HG03457 (cell line): ENCODE results near the gene AKT1S1.
A peak's percentile ranks its signal among the peaks of the same experiment; 100 is the strongest.

Experiments
- ATAC-seq: cut with Tn5 transposase; IDR thresholded peaks from one replicate; pipeline ENCODE4 v1.9.1; 2021; ENCODE audit warnings: moderate number of reproducible peaks; ENCODE audit not compliant: unreplicated experiment

Gene AKT1S1

GRCh38 chr19:49855676-49856573 lies 21.2 kb downstream of the AKT1S1 start:
- ATAC-seq: no peak

DNA sequence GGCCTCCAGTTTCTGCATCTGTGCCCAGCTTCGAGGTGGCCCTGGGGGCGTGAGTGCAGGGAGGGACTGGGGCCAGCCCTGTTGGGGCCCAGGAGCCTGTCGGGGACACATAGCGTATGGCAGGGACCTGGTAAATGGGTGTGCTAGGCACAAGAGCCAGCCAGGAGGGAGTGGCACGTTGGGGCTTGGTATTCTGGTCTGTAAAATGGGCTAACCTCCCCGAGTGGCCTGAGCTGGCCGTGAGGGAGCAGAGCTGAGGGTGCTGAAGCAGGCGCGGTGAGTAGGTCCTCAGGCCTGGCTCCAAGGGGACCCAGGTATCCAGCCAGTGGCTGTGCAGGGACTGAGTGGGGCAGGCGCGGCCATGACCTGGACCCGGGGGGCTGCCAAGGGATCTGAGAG lies 21.9 kb downstream of the AKT1S1 start:
- no peak for ATAC-seq

DNA sequence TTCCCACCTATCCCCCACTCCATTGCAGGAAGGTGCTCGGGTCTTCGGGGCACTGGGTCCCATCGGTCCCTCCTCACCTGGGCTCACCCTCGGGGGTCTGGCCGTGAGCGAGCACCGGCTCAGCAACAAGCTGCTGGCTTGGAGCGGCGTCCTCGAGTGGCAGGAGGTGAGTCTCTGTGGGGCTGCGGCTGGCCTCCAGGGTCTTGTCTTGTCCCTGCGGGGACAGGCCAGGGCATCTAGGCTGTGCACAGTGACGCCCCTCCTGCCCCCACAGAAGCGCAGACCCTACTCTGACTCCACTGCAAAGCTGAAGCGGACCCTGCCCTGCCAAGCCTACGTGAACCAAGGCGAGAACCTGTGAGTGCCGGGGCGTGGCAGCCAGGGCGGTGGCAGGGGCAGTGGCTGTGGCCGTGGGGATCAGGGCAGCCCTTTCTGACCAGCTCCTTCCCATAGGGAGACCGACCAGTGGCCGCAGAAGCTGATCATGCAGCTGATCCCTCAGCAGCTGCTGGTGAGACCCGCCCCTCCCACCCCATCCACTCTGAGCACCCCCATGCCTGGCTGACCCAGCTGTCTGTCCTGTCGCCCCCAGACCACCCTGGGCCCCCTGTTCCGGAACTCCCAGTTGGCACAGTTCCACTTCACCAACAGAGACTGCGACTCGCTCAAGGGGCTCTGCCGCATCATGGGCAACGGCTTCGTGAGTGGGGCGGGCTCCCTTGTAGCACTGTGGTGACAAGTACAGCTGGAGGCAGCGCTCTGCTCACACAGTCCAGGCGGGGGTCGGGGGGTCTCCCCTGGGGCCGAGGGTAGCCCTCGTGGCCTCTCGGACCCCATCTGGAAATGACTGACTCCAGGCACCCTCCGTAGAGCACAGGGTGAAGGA lies 22.5 kb downstream of the AKT1S1 start:
- no peak for ATAC-seq

DNA sequence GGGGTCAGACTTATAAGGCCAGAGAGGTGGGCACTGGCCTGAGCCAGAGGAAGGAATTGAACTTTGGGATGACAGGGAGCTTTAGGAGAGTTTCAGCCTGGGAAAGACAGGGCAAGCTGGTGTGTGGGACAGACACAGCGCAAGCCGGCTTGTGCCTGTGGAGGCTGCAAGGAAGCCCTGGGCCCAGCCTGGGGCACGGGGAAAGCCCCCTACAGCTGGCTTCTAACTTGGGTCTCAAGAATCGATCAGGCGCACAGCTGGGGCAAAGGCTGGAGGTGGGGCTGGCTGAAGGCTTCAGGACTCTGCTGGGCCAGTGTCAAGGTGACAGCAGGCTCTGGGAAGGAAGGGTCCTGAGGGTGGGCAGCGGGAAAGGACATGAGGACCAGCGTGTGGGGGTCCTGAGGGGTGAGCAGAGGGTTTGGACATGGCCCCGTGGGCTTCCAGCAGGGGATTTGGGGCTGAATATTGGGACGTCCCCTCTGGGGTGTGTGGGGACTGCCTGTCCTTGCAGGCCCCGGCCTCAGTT lies 23.2 kb downstream of the AKT1S1 start:
- no peak for ATAC-seq

DNA sequence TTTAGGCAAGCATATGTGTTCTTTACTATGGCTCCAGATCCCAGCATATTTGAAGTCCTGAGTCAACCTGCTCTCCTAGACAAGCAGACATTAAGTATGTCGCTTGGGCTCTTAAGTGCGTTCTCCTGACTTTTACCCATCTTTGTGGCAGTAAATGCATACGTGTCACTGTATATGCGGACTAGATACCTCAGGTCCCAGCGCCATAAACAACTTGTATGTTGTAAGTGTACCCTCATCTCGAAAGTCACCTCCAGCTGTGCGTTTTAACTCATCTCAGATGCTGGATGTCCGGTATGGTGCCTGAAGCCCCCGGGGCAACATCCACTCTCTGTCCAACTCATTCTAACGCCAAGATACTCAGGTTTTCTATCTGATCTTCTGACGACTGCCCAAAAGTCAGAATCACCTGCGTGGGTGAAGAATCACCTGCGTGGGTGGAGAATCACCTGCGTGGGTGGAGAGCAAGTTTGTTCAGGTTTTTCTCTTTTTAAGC lies 24.5 kb downstream of the AKT1S1 start:
- ATAC-seq: no peak

DNA sequence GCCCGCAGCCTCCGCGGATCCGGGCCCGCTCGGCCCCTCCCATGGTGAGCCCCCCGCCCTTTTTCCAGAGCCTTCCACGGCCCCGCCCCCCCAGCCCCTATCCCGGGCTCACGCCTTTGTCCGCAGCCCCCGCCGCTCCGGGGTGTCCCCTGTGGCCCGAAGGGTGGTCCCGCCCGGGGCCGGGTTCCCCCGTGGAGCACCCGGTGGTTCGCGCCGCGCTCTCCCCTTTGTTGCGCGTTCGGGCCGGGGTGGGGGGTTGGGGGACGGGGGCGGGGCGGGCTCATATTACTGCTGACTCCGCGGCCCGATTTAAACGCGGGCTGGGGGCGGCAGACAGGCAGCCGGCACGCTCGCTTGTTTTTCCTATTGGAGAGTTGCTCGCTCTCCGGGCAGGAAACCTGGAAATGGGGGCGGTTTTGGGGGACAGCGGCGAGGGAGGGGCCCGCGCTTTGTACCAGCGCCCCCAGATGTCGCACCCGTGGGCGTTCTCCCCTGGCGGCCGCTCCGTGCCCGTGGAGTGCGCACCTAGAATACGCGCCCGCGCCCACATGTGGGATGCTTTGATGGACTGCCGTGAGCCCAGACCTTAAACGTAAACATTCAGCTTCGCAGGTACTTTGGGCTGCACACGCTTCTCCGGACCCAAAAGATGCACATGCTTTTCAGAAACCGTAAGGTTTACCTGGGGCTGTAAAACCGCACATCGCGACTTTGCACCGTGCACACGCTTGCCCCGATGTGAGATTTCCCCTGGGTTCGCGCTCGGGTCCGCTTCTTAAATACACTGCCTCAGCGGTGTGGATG lies 25.5 kb downstream of the AKT1S1 start:
- ATAC-seq: no peak

DNA sequence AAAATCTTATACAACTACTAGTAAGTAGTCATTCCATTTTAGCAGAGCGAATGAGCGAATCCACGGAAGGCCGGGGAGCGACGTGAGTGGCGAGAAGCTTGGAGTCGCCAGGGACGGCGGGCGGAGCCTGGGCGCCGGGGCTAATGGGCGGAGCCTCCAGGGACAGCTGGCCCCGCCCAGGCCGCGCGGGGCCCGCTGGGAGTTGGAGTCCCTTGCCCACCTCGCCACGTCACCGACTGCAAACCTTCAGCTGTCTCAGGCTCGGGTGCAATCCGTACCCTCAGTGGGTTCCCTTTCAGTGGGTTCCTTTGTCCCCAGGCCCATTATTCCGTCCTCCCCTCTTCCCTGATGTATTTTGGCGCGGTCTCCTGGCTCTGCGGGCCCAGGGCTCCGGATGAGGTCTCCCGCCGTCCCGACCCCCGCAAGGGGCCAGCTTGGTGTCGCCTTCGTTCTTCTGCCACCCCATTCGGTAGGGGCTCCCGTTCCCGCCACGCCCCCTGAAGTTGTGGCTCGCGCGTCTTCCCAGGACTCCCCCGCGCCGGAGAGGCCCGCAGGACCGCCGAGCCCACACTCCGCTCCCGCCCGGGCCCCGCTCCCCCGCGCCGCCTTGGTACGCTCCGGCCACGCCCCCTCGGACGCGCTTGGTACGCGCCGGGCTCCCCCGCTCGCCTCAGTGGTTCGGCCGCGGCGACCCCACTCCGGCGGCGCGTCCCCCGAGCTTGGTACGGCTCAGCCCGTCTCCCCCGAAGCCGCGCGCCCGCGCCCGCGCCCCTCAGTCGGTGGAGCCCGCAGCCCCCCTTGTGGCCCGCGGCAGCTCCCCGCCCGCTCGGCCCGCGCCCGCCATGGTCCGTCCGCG lies 26.4 kb downstream of the AKT1S1 start, which contains the start of gene PTOV1:
Gene PTOV1, plus strand, starts transcription at position 673 of the 856 bp plus-strand sequence.
- peak; percentile 42 for ATAC-seq

DNA sequence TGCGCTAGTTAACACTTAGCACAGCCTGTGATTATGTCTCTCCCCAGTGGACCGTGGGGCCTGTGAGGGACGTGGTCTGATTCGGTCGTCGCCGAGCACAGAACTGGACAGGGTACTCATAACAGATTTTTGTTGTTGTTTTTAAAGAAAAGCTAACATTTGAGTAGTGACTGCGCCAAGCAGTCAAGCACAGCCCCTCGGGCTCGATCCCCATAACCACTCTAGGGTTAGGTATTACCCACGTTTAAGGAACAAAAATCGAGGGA lies 27.0 kb downstream of the AKT1S1 start:
- no peak for ATAC-seq

GRCh38 chr19:49849433-49850220 lies 27.5 kb downstream of the AKT1S1 start:
- no peak for ATAC-seq

GRCh38 chr19:49848938-49849337 lies 28.2 kb downstream of the AKT1S1 start:
- ATAC-seq: no peak

DNA sequence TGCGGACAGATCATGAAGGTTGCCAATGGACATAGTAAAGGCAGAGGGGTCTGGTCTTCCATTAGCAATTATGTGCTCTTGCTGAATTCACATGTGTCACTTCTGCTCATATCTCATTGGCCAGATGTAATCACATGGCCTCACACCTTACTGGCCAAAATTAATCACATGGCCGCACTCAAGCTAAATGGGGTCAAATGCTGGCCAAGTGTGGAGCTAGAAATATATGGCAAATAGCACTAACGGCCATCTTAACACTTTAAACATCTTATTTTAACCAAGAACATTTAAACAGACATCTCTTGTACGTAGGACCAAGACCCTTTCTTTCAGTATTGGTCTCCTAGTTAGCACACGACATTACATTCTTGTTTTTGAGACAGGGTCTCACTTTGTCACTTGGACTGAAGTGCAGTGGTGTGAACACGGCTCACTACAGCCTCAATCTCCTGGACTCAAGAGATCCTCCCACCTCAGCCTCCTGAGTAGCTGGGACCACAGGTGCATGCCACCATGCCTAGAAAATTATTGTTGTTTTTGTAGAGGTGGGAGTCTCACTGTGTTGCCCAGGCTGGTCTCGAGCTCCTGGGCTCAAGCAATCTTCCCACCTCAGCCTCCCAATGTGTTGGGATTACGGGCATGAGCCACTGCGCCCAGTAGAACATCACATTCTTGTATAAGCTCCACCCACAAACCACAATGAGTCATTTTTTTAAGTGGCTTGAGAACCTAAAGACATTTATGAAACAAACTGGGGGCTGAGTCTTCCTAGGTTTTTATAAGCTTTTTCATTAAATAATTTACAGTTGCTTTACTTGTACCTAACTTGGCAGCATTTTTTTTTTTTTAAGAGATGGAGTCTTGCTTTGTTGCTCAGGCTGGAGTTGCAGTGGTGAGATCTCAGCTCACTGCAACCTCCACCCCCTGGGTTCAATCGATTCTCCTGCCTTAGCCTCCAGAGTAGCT lies 29.1 kb downstream of the AKT1S1 start:
- no peak for ATAC-seq

DNA sequence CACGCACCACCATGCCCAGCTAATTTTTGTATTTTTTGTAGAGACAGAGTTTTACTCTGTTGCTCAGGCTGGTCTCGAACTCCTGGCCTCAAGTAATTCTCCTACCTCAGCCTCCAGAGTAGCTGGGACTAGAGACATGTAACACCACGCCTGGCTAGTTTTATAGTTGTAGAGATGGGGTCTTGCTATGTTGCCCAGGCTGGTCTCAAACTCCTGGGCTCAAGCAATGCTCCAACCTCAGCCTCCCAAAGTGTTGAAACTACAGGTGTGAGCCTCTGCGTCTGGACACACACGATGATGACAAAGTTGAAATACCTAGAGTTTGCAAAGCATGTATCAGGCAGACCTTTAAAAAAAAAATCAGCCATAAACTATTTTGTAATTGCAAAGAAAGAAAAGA lies 30.7 kb downstream of the AKT1S1 start:
- ATAC-seq: no peak

GRCh38 chr19:49845414-49845813 lies 31.7 kb downstream of the AKT1S1 start:
- no peak for ATAC-seq

- ATAC-seq: no peak
Observed at GRCh38 chr19:49844138-49845095, 32.7 kb downstream of the AKT1S1 start.

DNA sequence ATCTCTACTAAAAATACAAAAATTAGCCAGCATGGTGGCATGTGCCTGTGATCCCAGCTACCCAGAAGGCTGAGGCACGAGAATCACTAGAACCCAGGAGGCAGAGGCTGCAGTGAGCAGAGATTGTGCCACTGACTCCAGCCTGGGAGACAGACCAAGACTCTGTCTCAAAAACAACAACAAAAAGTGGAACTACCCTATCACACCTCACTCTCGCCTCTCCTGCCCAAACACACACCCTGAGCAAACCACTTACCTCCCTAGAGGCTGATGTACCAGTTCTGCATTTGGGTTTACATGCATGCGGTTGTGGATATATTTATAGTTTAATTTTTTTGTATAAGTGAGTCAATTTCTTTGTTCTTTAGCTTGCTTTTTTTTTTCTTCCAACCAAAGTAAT lies 33.9 kb downstream of the AKT1S1 start:
- no peak for ATAC-seq

GRCh38 chr19:49840736-49841249 lies 36.4 kb downstream of the AKT1S1 start:
- no peak for ATAC-seq

GRCh38 chr19:49840321-49840720 lies 36.8 kb downstream of the AKT1S1 start:
- ATAC-seq: no peak
